ENCODE measurements around the gene BCLAF3. TPM values are rescaled to one million over a fixed set of nuclear protein-coding genes. Genes with fewer than 3 reads are reported as not detected.
A peak's percentile ranks its signal among the peaks of the same experiment; 100 is the strongest.

The BCLAF3 gene
- total RNA-seq, 1 donor from 2014 or later: 24.9 TPM

DNA sequence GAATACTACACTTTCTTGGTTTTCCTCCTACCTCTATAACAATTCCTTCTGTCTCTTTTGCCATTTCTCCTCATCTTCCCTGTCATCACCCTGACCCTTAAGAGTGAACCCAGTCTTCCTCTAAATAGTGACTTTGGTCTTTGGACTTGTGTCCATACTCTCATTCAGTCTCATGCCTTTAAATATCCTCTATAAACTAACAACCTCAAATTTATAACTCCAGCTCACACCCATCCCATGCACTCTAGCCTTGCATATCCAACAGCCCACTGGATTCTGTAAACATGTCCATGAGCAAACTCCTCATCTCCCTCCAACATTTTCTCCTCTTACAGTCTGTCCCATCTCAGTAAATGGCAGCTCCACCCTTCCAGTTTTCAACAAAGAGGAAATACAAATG is 15.0 kb downstream of the BCLAF3 start:
- intact Hi-C loops (cut with DNase I): no loop called here
- no peak for ATAC-seq
- DNase-seq (ENCODE audit: low spot score): no peak

DNA sequence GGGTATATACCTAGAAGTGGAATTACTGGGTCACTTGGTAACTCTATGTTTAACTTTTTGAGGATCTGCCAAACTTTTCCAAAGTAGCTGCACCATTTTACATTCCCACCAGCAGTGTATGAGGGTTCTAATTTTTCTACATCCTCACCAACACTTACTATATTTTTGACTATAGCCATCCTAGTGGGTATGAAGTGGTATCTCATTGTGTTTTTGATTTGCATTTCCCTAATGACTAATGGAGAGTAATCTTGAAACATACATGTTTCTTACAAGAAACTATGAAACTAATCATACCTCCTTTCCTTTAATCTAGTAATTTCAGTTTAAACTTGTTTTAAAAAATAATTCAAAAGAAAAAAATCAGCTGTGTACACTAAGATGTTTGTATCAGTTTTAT is 17.9 kb downstream of the BCLAF3 start:
- DNase-seq (ENCODE audit: low spot score) (no peak), ATAC-seq (no peak)
- intact Hi-C loops (cut with DNase I): no loop called here

DNA sequence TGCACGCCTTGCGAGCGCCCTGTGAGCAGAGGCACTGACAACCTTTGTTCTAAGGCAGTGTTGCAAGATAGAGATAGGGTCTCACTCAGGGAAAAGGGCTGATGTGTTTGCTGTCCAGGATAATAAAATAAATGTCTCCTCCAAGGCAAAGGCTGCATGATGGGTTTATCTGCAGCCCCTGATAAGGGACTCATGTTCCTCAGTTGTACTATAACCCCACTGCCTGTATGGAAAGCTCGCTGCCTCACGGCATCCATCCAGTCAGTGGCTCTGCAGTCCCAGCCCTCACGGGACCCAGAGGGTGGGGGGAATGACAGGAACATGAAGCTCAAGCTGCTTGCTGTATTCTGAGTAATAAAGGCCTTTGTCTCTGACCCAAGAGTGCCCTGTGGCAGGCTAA is 22.6 kb downstream of the BCLAF3 start:
- ATAC-seq (no peak), DNase-seq (ENCODE audit: low spot score) (no peak)
- intact Hi-C loops (cut with DNase I): no loop called here

DNA sequence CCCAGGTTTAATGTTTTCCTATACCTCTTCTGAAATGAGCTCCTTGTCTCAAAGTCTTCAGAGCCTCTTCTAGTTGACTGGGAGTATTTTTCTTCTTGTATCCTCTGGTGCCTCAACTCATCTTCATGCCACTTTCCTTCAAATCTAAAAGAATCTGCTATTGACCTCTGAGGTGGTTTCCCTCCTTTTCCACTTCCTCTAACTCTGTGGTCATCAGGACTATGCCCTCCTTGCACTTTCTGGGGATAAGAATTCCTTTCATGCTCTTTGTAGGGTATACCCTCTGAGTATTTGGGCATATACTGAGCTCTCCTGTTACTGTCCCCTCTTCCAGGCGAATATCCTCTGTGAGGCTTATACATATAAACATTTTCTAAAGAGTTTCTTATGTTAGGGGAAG is 24.8 kb downstream of the BCLAF3 start:
- DNase-seq (ENCODE audit: low spot score) (no peak), ATAC-seq (no peak)
- intact Hi-C loops (cut with DNase I): no loop called here

DNA sequence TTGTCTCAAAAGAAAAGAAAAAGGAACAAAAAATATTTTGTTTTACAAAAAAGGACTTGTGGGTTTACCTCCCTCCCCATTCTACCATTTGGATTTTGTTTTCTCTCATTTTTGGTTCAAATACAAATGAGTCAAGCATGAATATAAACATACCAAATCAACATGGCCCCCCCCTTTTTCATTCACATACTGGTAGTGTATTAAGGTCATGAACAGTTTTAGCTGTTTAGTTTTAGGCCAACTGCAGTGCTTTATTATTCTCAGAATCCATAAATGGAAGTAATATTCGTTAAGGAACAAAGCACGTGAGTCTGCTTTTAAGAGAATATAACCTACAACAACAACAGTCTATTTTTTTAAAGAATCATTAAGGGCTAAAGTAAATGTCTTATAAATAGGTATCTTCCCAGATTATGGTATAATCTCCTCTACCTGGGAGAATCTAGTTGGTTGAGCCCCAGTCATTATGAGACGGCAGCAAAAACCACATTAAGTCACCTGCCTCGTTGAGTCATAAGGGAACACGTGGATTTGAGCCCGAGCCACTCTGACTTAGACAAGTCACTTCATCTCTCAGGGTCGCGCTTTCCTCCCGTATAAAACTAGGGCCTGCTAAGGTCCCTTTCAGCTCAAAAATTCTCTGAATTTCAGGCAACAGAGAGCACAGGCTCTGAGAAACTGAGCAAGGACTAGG is 26.7 kb downstream of the BCLAF3 start:
- intact Hi-C loops (cut with DNase I): no loop called here
- DNase-seq (ENCODE audit: low spot score) (no peak), ATAC-seq (no peak)

DNA sequence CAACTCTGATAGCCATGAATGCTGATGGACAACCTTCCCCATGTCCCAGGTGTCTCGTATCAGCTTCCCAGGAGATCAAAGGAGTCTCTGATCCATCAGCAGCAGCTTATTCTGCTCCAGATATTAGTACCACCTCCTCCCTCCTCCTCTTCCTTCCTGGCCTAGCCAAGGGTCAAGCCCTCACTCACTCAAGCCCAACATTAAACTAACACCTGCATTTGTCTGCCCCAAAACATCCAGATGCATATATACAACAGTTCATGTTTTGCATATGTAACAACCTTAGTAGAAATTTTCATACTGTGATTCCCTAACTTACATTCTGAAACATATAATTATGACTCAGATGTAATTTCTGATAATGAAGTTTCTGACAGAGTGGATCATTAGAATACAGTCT is 29.9 kb downstream of the BCLAF3 start:
- intact Hi-C loops (cut with DNase I): no loop called here
- ATAC-seq (no peak), DNase-seq (ENCODE audit: low spot score) (no peak)

DNA sequence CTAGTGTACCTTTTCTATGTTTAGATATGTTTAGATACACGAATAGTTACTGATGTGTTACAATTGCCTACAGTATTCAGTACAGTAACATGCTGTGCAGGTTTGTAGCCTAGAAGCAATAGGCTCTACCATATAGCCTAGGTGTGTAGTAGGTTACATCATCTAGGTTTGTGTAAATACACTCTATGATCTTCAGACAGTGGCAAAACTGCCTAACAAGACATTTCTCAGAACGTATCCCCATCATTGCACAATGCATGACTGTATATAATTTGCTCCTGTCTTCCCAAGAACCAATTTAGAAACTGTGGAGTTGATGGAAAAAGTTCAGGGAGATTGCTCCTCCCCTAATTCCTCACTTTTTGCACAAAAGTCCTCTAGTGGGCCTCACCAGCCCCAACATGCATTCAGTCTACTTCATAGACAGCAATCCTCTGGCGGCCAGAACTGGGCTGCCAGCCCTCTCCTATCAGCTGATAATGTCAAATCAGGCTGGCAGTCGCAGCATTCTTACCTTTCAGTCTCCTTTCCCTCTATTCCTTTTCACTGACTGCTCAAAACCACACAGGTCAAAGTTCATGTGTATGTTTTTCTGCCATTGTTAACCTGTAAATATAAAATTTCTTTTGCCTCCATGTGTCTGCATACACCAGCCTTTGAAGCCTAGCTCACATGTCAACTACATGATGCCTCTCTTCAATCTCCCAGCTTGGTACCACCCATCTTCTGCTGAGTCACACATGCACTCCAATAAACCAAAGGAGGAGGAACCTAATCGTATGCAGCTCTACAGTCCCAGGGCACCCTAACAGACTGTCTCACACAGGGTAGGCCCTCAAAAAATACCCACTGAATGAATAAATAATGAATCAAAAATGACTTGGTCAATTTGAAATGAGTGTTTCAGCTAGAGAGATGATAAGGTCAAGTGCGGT is 32.0 kb downstream of the BCLAF3 start:
- ATAC-seq: no peak
- no peak for DNase-seq (ENCODE audit: low spot score)
- intact Hi-C loops (cut with DNase I): no loop called here

DNA sequence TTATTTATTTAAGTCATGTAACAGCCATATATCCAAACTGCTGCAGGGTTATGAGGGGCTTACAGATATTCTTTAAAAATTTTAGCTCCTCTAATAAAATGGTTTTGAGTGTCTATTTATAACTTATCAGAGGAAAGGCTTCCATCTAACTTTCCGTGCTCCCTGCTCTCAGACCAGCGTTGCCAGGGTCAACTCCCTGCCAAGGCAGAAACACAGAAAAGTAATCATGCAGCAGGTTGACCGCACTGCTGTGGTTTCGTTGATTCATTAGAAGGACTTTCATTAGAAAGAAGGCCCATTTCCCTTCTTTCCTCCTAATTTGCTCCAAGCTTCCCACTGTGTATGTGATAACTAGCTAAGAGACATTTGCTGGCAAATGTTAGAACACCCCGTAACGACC is 33.9 kb downstream of the BCLAF3 start:
- ATAC-seq (peak; percentile 39), DNase-seq (ENCODE audit: low spot score) (no peak)
- intact Hi-C loops (cut with DNase I): no loop called here

DNA sequence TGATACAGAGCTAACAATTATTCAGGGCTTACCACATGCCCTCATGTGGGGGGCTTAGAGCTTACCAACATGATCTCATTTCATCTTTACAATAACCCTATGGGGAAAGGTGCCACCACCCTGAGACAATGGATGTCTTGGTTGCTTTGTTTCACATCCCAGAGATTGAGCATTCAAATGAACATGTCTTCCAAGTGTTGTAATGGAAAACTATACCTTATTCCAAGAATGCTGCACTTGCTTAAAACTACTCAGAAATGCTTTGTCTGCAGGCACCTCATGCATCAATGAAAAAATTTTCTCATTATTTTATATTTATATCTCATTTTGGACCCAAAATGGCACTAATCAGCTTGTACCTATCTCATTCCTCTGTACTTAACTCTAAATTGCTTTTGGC is 34.6 kb downstream of the BCLAF3 start:
- intact Hi-C loops (cut with DNase I): no loop called here
- no peak for DNase-seq (ENCODE audit: low spot score)
- no peak for ATAC-seq

DNA sequence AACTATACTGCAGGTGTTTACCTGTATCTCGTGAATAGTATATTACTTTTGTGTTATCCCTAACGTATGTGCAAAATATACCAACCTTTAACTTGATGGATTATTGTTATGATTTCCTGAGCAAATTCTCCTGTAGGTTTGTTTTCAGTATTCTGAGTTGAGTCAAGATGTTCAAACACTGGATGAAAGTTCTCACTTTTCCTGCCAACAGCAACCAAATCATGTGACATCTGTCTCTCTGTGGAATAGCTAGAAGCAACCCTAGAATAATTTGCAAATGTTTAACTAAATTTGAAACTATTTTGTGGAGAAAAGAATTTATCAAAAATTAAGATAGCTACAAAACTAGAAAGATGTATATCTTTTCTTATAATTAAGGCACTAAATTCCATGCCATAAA is 35.6 kb downstream of the BCLAF3 start:
- DNase-seq (ENCODE audit: low spot score) (no peak), ATAC-seq (peak; percentile 81)

DNA sequence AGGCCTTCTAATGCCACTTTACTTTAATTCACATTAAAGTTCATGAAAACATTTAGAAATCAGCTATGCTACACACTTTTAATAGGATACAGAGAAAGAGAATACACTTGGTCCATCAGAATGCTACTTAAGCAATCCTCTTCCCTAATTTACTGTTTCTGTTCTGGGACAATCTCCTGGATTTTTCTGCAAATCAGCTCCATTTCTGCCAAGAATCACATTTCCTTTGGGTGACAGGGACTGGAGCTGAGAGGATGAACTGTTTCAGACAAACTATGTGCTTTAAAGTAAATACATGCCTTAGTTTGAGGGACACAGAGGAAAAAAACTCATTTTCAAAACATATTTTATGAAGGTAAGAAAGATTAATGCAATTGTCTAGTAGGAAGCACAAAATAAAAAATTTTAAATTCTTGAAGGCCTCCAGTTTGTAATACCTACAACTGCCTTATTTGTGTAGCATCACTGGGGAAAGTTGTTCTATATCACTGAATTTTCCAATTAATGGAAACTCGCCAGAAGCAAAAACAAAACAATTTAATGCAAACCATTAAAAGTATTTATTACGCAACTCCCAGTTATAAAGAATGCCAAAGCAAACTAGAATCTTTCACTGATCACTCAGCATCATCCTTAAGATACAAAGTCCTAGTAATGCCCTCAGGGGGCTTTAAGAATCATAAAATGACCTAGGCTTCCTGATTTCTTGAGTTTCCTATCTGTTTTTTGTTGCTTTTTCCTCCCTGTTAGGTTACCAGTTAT is 36.3 kb downstream of the BCLAF3 start:
- intact Hi-C loops (cut with DNase I): loop anchor here (5.0 kb wide), 1 partner anchor 1763 kb away; no protein-coding TSS in a partner anchor
- ATAC-seq (peak; percentile 55), DNase-seq (ENCODE audit: low spot score) (no peak)

More for the DNA sequence above, 35.6 kb downstream of the BCLAF3 start:
- intact Hi-C loops (cut with DNase I): no loop called here

DNA sequence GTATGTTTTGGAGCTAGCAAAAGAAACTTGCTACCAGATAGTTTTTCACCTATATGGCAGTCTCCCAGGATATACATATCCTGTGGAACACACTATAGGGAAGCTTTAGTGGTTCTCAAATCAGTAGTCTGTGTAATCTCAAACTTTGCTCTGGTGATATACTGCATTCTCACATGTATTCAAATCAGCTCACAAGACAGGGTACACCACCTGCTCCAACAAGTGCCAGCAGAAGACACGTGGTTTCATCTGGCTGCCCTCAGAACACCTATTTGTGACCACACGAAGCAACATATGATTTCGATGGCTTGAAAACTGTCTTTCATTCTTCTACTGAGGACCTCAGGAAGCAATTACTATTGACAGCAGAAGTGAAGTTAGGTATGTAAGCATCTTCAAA is 37.7 kb downstream of the BCLAF3 start:
- intact Hi-C loops (cut with DNase I): loop anchor here (5.0 kb wide), 1 partner anchor 1764 kb away; no protein-coding TSS in a partner anchor
- no peak for ATAC-seq
- no peak for DNase-seq (ENCODE audit: low spot score)

DNA sequence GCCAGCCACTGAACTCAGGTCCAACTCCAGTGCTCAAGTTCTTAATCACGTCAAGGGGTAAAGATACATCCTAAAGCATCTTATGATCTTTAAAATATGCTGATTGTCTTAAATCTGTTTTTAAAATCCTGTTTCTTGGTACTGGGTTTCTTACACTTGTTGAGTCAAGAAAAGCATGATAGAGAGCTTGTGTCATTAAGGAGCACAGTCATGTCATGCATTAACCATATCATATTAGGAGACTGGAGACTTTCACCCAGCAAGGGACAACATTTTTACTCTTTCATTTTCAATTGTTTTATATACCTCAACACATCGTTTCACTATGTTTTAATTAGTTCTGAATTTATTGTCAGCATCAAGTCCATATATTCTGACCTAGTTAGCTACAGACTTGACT is 41.5 kb downstream of the BCLAF3 start:
- DNase-seq (ENCODE audit: low spot score) (no peak), ATAC-seq (no peak)
- intact Hi-C loops (cut with DNase I): no loop called here

DNA sequence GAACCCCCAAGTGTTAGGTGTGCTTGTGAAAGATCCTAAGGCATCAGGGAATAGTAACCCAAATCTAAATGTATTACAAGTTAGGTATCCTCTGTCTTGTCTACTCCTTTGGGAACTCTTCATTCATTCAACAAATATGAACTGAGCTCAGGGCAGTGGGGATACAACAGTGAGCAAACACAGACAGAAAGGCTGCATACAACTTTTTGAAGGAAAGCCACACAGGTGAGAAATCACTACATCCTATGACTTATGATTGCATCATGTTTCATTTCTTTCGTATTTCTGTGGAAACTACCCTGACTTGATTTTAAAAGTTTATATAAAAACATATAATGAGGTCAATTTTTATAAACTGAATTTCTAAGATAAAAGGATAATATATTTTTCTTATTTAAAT is 43.2 kb downstream of the BCLAF3 start:
- no peak for ATAC-seq
- intact Hi-C loops (cut with DNase I): no loop called here

More for the DNA sequence above, 43.2 kb downstream of the BCLAF3 start:
- DNase-seq (ENCODE audit: low spot score): no peak

Small RNAs within 50 kb of the gene (microRNA-seq; reads per million reads assigned to microRNA genes)
- gene MIR23C: 63.4 reads per million, percentile 51 among the genes with 10 or more reads in this experiment

Other genes with a start within 250 kb of the BCLAF3 start
- 36.3 TPM for gene SH3KBP1, start 103.5 kb downstream of the BCLAF3 start, total RNA-seq
- gene MAP7D2, start 125.8 kb upstream of the BCLAF3 start, total RNA-seq: 0.22 TPM
- gene EIF1AX, start 150.8 kb upstream of the BCLAF3 start, total RNA-seq: 82.4 TPM